ENCODE measurements around the gene VAMP5. TPM values are rescaled to one million over a fixed set of nuclear protein-coding genes. Genes with fewer than 3 reads are reported as not detected.
A peak's percentile ranks its signal among the peaks of the same experiment; 100 is the strongest.

VAMP5 gene
- total and polyA plus RNA-seq, 9 of the 15 experiments (the other 6 are each of a cell fraction or from before 2014, with no cell fraction given): 0.54 to 1.9 (median 1.5) TPM; not detected in 2

DNA sequence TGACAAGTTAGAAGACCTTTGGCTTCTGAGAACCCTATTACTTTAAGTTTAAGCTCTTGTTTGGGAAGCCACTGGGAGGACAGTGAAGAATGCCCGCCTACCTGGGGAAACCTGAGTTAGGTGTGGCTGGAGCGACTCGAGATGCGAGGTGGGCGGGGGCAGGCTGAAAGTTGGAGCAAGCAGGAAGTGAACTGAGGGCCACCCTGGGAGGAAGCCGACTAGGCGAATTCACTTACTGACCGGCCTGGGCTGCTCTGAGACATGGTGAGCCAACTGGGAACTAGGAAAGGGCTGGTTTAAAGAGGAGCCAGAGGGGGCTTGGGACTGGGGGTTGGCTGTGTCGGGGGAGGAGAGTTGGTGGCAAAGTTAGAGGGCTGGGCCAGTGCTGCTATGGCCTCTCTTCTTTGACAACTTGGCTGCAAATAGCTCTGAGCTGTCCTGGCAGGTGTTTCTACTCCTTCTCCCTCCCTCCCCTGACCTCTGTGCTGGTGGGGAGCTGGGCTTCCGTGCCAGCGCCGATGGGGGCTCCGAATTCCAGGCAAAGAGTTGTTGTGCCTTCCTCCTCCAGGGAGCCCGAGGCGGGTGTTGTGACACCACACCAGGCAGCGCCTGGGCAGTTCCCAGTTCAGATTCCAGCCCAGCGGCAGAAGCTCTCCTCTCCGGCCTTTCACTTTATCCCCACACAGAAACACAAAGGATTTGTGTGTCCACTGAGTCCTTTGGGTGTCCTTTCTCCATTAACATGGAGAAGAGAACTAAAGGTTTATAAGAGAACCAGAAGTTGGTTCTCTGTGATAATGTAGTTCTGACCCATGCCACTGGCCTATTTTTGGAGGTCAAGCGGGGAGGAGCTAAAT is 6.6 kb upstream of the VAMP5 start, which contains the start of gene VAMP8 (continued):
- no peak for TF ChIP-seq SMAD3 (CRISPR knock-in tag; conservative IDR thresholded peaks at IDR 0.05)
- no peak for TF ChIP-seq ZNF79 (CRISPR knock-in tag; IDR thresholded peaks at IDR 0.05; ENCODE audit: low read depth)
- no peak for TF ChIP-seq ZNF354B (CRISPR knock-in tag; IDR thresholded peaks at IDR 0.05)
- no peak for TF ChIP-seq RBBP5 (IDR thresholded peaks at IDR 0.05; ENCODE audit: borderline replicate concordance, insufficient read depth, low read length, poor library complexity, severe bottlenecking)
- TF ChIP-seq HBP1 (CRISPR knock-in tag; IDR thresholded peaks at IDR 0.05): no peak
- no peak for TF ChIP-seq ILK (tag; IDR thresholded peaks at IDR 0.05; ENCODE audit: borderline replicate concordance, low read depth)
- no peak for TF ChIP-seq TRIM24 (IDR thresholded peaks at IDR 0.05)
- TF ChIP-seq ZNF589 (CRISPR knock-in tag; IDR thresholded peaks at IDR 0.05; ENCODE audit: low read depth): peak; percentile 60; the same call in 1 of the 2 replicates
- no peak for TF ChIP-seq BRF1 (IDR thresholded peaks at IDR 0.05; ENCODE audit: borderline replicate concordance, extremely low read depth, insufficient read length)
- peak; percentile 67 for TF ChIP-seq CEBPB (tag; IDR thresholded peaks at IDR 0.05)
- no peak for TF ChIP-seq RFX5 (IDR thresholded peaks at IDR 0.05; ENCODE audit: low read depth, low read length)
- TF ChIP-seq, protein P1, sequence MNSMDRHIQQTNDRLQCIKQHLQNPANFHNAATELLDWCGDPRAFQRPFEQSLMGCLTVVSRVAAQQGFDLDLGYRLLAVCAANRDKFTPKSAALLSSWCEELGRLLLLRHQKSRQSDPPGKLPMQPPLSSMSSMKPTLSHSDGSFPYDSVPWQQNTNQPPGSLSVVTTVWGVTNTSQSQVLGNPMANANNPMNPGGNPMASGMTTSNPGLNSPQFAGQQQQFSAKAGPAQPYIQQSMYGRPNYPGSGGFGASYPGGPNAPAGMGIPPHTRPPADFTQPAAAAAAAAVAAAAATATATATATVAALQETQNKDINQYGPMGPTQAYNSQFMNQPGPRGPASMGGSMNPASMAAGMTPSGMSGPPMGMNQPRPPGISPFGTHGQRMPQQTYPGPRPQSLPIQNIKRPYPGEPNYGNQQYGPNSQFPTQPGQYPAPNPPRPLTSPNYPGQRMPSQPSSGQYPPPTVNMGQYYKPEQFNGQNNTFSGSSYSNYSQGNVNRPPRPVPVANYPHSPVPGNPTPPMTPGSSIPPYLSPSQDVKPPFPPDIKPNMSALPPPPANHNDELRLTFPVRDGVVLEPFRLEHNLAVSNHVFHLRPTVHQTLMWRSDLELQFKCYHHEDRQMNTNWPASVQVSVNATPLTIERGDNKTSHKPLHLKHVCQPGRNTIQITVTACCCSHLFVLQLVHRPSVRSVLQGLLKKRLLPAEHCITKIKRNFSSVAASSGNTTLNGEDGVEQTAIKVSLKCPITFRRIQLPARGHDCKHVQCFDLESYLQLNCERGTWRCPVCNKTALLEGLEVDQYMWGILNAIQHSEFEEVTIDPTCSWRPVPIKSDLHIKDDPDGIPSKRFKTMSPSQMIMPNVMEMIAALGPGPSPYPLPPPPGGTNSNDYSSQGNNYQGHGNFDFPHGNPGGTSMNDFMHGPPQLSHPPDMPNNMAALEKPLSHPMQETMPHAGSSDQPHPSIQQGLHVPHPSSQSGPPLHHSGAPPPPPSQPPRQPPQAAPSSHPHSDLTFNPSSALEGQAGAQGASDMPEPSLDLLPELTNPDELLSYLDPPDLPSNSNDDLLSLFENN (IDR thresholded peaks at IDR 0.05; ENCODE audit: low read depth in 2 of 2, low read length in 2 of 2): no peak
- TF ChIP-seq ZNF696 (CRISPR knock-in tag; conservative IDR thresholded peaks at IDR 0.05): no peak
- TF ChIP-seq, protein P2, sequence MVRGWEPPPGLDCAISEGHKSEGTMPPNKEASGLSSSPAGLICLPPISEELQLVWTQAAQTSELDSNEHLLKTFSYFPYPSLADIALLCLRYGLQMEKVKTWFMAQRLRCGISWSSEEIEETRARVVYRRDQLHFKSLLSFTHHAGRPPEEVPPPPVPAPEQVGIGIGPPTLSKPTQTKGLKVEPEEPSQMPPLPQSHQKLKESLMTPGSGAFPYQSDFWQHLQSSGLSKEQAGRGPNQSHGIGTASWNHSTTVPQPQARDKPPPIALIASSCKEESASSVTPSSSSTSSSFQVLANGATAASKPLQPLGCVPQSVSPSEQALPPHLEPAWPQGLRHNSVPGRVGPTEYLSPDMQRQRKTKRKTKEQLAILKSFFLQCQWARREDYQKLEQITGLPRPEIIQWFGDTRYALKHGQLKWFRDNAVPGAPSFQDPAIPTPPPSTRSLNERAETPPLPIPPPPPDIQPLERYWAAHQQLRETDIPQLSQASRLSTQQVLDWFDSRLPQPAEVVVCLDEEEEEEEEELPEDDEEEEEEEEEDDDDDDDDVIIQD (CRISPR knock-in tag; IDR thresholded peaks at IDR 0.05): no peak
- peak; percentile 37; the same call in 1 of the 2 replicates for TF ChIP-seq ZBTB7A (IDR thresholded peaks at IDR 0.05; ENCODE audit: borderline replicate concordance, control insufficient read depth, low read depth, low read length)
- TF ChIP-seq, protein P3, sequence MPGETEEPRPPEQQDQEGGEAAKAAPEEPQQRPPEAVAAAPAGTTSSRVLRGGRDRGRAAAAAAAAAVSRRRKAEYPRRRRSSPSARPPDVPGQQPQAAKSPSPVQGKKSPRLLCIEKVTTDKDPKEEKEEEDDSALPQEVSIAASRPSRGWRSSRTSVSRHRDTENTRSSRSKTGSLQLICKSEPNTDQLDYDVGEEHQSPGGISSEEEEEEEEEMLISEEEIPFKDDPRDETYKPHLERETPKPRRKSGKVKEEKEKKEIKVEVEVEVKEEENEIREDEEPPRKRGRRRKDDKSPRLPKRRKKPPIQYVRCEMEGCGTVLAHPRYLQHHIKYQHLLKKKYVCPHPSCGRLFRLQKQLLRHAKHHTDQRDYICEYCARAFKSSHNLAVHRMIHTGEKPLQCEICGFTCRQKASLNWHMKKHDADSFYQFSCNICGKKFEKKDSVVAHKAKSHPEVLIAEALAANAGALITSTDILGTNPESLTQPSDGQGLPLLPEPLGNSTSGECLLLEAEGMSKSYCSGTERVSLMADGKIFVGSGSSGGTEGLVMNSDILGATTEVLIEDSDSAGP (CRISPR knock-in tag; IDR thresholded peaks at IDR 0.05): no peak
- no peak for TF ChIP-seq ZNF699 (CRISPR knock-in tag; IDR thresholded peaks at IDR 0.05; ENCODE audit: insufficient replicate concordance)
- TF ChIP-seq SMARCE1 (IDR thresholded peaks at IDR 0.05): no peak
- TF ChIP-seq ZNF347 (CRISPR knock-in tag; IDR thresholded peaks at IDR 0.05; ENCODE audit: low read depth): no peak

Measured in K562 (cell line).